ENCODE results near the gene PKN1.

The PKN1 gene

DNA sequence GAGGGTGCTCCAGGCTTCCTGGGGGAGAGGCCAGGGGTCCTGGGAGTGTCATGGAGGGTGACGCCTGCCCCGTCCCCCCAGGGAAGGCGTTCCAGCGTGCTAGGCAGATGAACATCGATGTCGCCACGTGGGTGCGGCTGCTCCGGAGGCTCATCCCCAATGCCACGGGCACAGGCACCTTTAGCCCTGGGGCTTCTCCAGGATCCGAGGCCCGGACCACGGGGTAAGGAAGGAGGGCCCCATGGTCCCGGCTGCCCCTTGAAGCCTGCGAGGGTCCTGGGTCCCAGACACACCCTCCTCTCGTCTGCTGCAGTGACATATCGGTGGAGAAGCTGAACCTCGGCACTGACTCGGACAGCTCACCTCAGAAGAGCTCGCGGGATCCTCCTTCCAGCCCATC, 30.6 kb downstream of the PKN1 start:
- no peak for DNase-seq (ENCODE audit: low read depth)
- TF ChIP-seq, protein P1, sequence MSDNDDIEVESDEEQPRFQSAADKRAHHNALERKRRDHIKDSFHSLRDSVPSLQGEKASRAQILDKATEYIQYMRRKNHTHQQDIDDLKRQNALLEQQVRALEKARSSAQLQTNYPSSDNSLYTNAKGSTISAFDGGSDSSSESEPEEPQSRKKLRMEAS (IDR thresholded peaks at IDR 0.05; ENCODE audit: low read depth, low read length): no peak
- TF ChIP-seq POLR2A (IDR thresholded peaks at IDR 0.05; ENCODE audit: extremely low read depth, insufficient read length): no peak
- no peak for TF ChIP-seq MYC (IDR thresholded peaks at IDR 0.05; ENCODE audit: low read depth, low read length)
- TF ChIP-seq, protein P2, sequence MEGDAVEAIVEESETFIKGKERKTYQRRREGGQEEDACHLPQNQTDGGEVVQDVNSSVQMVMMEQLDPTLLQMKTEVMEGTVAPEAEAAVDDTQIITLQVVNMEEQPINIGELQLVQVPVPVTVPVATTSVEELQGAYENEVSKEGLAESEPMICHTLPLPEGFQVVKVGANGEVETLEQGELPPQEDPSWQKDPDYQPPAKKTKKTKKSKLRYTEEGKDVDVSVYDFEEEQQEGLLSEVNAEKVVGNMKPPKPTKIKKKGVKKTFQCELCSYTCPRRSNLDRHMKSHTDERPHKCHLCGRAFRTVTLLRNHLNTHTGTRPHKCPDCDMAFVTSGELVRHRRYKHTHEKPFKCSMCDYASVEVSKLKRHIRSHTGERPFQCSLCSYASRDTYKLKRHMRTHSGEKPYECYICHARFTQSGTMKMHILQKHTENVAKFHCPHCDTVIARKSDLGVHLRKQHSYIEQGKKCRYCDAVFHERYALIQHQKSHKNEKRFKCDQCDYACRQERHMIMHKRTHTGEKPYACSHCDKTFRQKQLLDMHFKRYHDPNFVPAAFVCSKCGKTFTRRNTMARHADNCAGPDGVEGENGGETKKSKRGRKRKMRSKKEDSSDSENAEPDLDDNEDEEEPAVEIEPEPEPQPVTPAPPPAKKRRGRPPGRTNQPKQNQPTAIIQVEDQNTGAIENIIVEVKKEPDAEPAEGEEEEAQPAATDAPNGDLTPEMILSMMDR (IDR thresholded peaks at IDR 0.05; ENCODE audit: low read depth, low read length): no peak
- no peak overlapping the region for H3K4me3 ChIP-seq (ENCODE audit: low read depth, low read length)

DNA sequence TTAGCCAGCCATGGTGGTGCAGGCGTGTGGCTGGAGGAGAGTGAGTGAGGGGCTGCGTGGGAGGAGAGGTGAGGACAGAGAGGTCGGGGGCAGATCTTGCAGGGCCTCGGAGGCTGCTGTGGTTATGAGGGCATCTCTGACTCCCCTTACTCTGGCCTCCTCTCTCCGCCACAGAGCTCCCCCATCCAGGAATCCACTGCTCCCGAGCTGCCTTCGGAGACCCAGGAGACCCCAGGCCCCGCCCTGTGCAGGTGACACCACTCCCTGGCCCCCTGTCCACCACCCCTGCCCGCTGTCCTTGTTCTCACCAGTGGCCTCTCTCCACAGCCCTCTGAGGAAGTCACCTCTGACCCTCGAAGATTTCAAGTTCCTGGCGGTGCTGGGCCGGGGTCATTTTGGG, 34.3 kb downstream of the PKN1 start:
- no peak overlapping the region for H3K4me3 ChIP-seq (ENCODE audit: low read depth, low read length)
- DNase-seq (ENCODE audit: low read depth): no peak
- no peak for TF ChIP-seq POLR2A (IDR thresholded peaks at IDR 0.05; ENCODE audit: extremely low read depth, insufficient read length)
- TF ChIP-seq MYC (IDR thresholded peaks at IDR 0.05; ENCODE audit: low read depth, low read length): no peak
- TF ChIP-seq, protein P1 (IDR thresholded peaks at IDR 0.05; ENCODE audit: low read depth, low read length): no peak
- TF ChIP-seq, protein P2 (IDR thresholded peaks at IDR 0.05; ENCODE audit: low read depth, low read length): no peak

DNA sequence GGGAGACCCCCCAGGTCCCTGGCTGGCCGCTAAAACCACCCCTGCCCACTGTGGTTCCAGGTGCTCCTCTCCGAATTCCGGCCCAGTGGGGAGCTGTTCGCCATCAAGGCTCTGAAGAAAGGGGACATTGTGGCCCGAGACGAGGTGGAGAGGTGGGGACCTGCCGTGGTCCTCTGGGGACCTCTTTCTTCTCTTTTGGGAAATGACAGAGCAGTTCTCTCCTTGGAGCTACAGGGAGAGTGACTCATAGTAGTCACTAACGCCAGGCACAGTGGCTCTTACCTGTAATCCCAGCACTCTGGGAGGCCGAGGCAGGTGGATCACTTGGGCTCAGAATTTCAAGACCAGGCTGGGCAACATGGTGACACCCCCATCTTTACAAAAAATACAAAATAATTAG, 34.7 kb downstream of the PKN1 start:
- TF ChIP-seq, protein P2 (IDR thresholded peaks at IDR 0.05; ENCODE audit: low read depth, low read length): peak; percentile 32
- TF ChIP-seq POLR2A (IDR thresholded peaks at IDR 0.05; ENCODE audit: extremely low read depth, insufficient read length): no peak
- TF ChIP-seq MYC (IDR thresholded peaks at IDR 0.05; ENCODE audit: low read depth, low read length): 0 out of 2 replicates have a peak, but pooled peaks have one; percentile 12
- TF ChIP-seq, protein P1 (IDR thresholded peaks at IDR 0.05; ENCODE audit: low read depth, low read length): no peak
- peak; percentile 71 for DNase-seq (ENCODE audit: low read depth)
- H3K4me3 ChIP-seq (ENCODE audit: low read depth, low read length): no peak overlapping the region

DNA sequence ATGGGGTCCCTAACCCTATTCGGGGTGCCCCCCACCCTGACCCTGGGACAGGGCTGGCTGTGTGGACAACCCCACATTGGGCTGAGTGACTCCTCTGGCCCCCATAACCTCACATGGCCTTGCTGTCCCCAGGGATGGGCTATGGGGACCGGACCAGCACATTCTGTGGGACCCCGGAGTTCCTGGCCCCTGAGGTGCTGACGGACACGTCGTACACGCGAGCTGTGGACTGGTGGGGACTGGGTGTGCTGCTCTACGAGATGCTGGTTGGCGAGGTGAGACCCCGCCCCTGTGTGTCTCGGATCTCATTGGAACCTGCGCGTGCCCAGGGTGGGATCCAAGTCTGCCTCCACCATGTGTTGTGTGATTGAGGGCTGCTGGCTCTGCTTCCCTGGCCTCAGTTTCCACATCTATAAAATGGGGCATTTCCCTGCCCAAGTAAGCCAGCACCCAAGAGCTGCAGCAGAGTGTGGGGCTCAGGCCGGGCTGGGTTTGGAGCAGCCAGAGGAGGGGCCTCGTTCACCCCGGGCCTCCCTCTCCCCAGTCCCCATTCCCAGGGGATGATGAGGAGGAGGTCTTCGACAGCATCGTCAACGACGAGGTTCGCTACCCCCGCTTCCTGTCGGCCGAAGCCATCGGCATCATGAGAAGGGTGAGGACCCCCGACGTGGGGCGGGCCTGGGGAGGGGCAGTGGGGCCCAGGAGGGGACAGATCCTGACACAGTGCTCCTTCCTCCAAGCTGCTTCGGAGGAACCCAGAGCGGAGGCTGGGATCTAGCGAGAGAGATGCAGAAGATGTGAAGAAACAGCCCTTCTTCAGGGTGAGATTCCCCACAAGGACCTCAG, 37.1 kb downstream of the PKN1 start:
- no peak overlapping the region for H3K4me3 ChIP-seq (ENCODE audit: low read depth, low read length)
- TF ChIP-seq, protein P1 (IDR thresholded peaks at IDR 0.05; ENCODE audit: low read depth, low read length): no peak
- TF ChIP-seq MYC (IDR thresholded peaks at IDR 0.05; ENCODE audit: low read depth, low read length) (no peak), POLR2A (IDR thresholded peaks at IDR 0.05; ENCODE audit: extremely low read depth, insufficient read length) (no peak)
- TF ChIP-seq, protein P2 (IDR thresholded peaks at IDR 0.05; ENCODE audit: low read depth, low read length): no peak
- no peak for DNase-seq (ENCODE audit: low read depth)

DNA sequence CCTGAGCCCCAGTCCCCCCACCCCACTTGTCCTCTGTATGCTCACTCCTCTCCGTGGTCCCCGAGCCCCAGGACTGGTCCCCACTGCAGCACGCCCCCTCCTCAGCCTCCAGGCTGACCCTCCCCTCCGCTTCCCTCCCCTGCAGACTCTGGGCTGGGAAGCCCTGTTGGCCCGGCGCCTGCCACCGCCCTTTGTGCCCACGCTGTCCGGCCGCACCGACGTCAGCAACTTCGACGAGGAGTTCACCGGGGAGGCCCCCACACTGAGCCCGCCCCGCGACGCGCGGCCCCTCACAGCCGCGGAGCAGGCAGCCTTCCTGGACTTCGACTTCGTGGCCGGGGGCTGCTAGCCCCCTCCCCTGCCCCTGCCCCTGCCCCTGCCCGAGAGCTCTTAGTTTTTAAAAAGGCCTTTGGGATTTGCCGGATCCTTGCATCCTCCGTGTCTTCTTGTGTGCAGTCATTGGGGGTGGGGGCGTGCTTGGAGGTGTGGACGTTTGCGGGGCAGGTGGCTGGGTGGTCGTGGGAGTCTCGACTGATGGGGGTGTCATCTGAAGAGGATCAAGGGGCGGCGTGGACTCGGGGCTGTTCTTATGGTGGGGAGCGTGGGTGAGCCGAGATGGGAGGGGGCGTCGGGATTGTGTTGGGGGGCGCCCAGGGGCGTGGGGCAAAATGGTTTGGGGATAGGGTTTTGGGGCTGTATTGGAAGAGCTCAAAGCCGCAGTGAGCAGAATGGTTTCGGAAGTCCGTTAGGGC, 38.5 kb downstream of the PKN1 start:
- no peak overlapping the region for H3K4me3 ChIP-seq (ENCODE audit: low read depth, low read length)
- DNase-seq (ENCODE audit: low read depth): peak; percentile 57
- TF ChIP-seq, protein P1 (IDR thresholded peaks at IDR 0.05; ENCODE audit: low read depth, low read length): no peak
- no peak for TF ChIP-seq POLR2A (IDR thresholded peaks at IDR 0.05; ENCODE audit: extremely low read depth, insufficient read length)
- TF ChIP-seq MYC (IDR thresholded peaks at IDR 0.05; ENCODE audit: low read depth, low read length): no peak
- TF ChIP-seq, protein P2 (IDR thresholded peaks at IDR 0.05; ENCODE audit: low read depth, low read length): no peak
